ENCODE results near the gene TLCD1.

TLCD1 gene

GRCh38 chr17:28747801-28748750, 22.0 kb upstream of the TLCD1 start:
- Histone ChIP-seq H3K9ac (peak overlapping the region in 8 of 11 experiments; percentile 35 to 98 (median 92); a peak in 6 of 22 replicates), H3K9me3 (replicated peaks in 1 of 11) (no peaks in the 10 kb centered on the region), H3K36me3 (peaks cover 55 to 72% (median 67%) of the 10 kb centered on the region in 11 experiments), H3K4me2 (peak overlapping the region in 1 of 11 experiments; percentile 100; a peak in 2 of 22 replicates), H3K4me3 (no peak overlapping the region), H4K20me1 (peaks cover 81 to 92% (median 86%) of the 10 kb centered on the region in 11 experiments), H3K27me3 (no peaks in the 10 kb centered on the region), H3K4me1 (peaks cover 33 to 52% (median 43%) of the 10 kb centered on the region in 10 experiments), H3K27ac (no peak overlapping the region; a peak in 1 of 22 replicates)
- no peak for TF ChIP-seq Cebpa-rat (IDR thresholded peaks at IDR 0.05)

GRCh38 chr17:28747051-28747691, 21.1 kb upstream of the TLCD1 start:
- peaks cover 37 to 61% (median 47%) of the 10 kb centered on the region in 10 experiments for H3K4me1 ChIP-seq
- peak overlapping the region; percentile 88 to 98 (median 92); a peak in 21 of 22 replicates for H3K9ac ChIP-seq
- peak overlapping the region; percentile 84 to 100 (median 97) for H3K4me2 ChIP-seq
- peak overlapping the region in 6 of 10 experiments; percentile 78 to 99 (median 94); a peak in 9 of 20 replicates for H3K4me3 ChIP-seq
- H3K36me3 ChIP-seq, result peaks cover 52 to 65% (median 61%) of the 10 kb centered on the region in 11 experiments
- no peaks in the 10 kb centered on the region for H3K27me3 ChIP-seq
- no peak for TF ChIP-seq Cebpa-rat (IDR thresholded peaks at IDR 0.05)
- H3K27ac ChIP-seq, result peak overlapping the region in 8 of 11 experiments; percentile 14 to 95 (median 92); a peak in 13 of 22 replicates
- peaks cover 73 to 86% (median 77%) of the 10 kb centered on the region in 11 experiments for H4K20me1 ChIP-seq
- H3K9me3 ChIP-seq (replicated peaks in 1 of 11), result no peaks in the 10 kb centered on the region

- peaks cover 43 to 66% (median 53%) of the 10 kb centered on the region in 10 experiments for H3K4me1 ChIP-seq
- H3K4me3 ChIP-seq, result peak overlapping the region; percentile 73 to 99 (median 94); a peak in 17 of 20 replicates
- peaks cover 46 to 60% (median 56%) of the 10 kb centered on the region in 11 experiments for H3K36me3 ChIP-seq
- no peak for TF ChIP-seq Cebpa-rat (IDR thresholded peaks at IDR 0.05)
- H3K27ac ChIP-seq, result peak overlapping the region in 9 of 11 experiments; percentile 14 to 95 (median 91); a peak in 16 of 22 replicates
- peak overlapping the region; percentile 88 to 98 (median 92) for H3K9ac ChIP-seq
- no peaks in the 10 kb centered on the region for H3K27me3 ChIP-seq
- H4K20me1 ChIP-seq, result peaks cover 68 to 81% (median 72%) of the 10 kb centered on the region in 11 experiments
- no peaks in the 10 kb centered on the region for H3K9me3 ChIP-seq (replicated peaks in 1 of 11)
- peak overlapping the region; percentile 84 to 100 (median 97) for H3K4me2 ChIP-seq
Observed at GRCh38 chr17:28746611-28747050, 20.6 kb upstream of the TLCD1 start.

GRCh38 chr17:28745786-28746411, 19.9 kb upstream of the TLCD1 start:
- H3K9ac ChIP-seq, result peak overlapping the region; percentile 88 to 98 (median 92)
- H3K27ac ChIP-seq, result peak overlapping the region in 10 of 11 experiments; percentile 83 to 95 (median 91); a peak in 19 of 22 replicates
- H3K36me3 ChIP-seq, result peaks cover 40 to 52% (median 48%) of the 10 kb centered on the region in 11 experiments
- H3K4me3 ChIP-seq, result peak overlapping the region; percentile 73 to 99 (median 94)
- peak overlapping the region; percentile 84 to 100 (median 97) for H3K4me2 ChIP-seq
- H4K20me1 ChIP-seq, result peaks cover 60 to 73% (median 65%) of the 10 kb centered on the region in 11 experiments
- no peak for TF ChIP-seq Cebpa-rat (IDR thresholded peaks at IDR 0.05)
- peaks cover 48 to 72% (median 59%) of the 10 kb centered on the region in 10 experiments for H3K4me1 ChIP-seq
- peaks cover 0 to under 1% (median 0%) of the 10 kb centered on the region in 11 experiments; a peak in 1 of 22 replicates for H3K9me3 ChIP-seq (replicated peaks in 1 of 11)
- H3K27me3 ChIP-seq, result no peaks in the 10 kb centered on the region

GRCh38 chr17:28744972-28745785, 19.1 kb upstream of the TLCD1 start:
- Histone ChIP-seq H3K9ac (peak overlapping the region; percentile 88 to 98 (median 92)), H4K20me1 (peaks cover 53 to 66% (median 58%) of the 10 kb centered on the region in 11 experiments), H3K27ac (peak overlapping the region; percentile 61 to 95 (median 91); a peak in 21 of 22 replicates), H3K36me3 (peaks cover 34 to 45% (median 41%) of the 10 kb centered on the region in 11 experiments), H3K4me2 (peak overlapping the region; percentile 84 to 100 (median 97)), H3K4me3 (peak overlapping the region; percentile 73 to 99 (median 94)), H3K9me3 (replicated peaks in 1 of 11) (peaks cover 0 to 8% (median 0%) of the 10 kb centered on the region in 11 experiments; a peak in 7 of 22 replicates), H3K27me3 (no peaks in the 10 kb centered on the region), H3K4me1 (peaks cover 55 to 72% (median 62%) of the 10 kb centered on the region in 10 experiments)
- TF ChIP-seq Cebpa-rat (IDR thresholded peaks at IDR 0.05), result no peak

- no peak for TF ChIP-seq Cebpa-rat (IDR thresholded peaks at IDR 0.05)
- peak overlapping the region; percentile 61 to 95 (median 91); a peak in 21 of 22 replicates for H3K27ac ChIP-seq
- peak overlapping the region; percentile 88 to 98 (median 92) for H3K9ac ChIP-seq
- no peaks in the 10 kb centered on the region for H3K27me3 ChIP-seq
- H3K9me3 ChIP-seq (replicated peaks in 1 of 11), result peaks cover 0 to 16% (median 0%) of the 10 kb centered on the region in 11 experiments; a peak in 9 of 22 replicates
- peaks cover 60 to 79% (median 66%) of the 10 kb centered on the region in 10 experiments for H3K4me1 ChIP-seq
- peaks cover 29 to 39% (median 35%) of the 10 kb centered on the region in 11 experiments for H3K36me3 ChIP-seq
- peak overlapping the region; percentile 73 to 99 (median 94) for H3K4me3 ChIP-seq
- H4K20me1 ChIP-seq, result peaks cover 46 to 59% (median 51%) of the 10 kb centered on the region in 11 experiments
- H3K4me2 ChIP-seq, result peak overlapping the region; percentile 92 to 100 (median 98)
Observed at GRCh38 chr17:28744104-28744971, 18.3 kb upstream of the TLCD1 start.

Data from BLaER1 treated with 17β-estradiol and CSF1 and Interleukin-3, amounts not matched to agents 10 nM and 100 nM (cell line).